Activated naive CD4-positive, alpha-beta T cell treated with anti-CD3 and anti-CD28 coated beads, Interleukin-2, amount 50 U/mL, for 24 hours (primary cell): ENCODE results near the gene ERMN.
A peak's percentile ranks its signal among the peaks of the same experiment; 100 is the strongest.

Source experiments
- H3K27ac Mint-ChIP-seq: one replicate; pipeline ENCODE4 v1.8.0; 2021; ENCODE audit warnings: mild to moderate bottlenecking, mixed read lengths
- H3K27me3 Mint-ChIP-seq: one replicate; pipeline ENCODE4 v1.8.0; 2021; ENCODE audit warnings: mixed read lengths
- H3K36me3 Mint-ChIP-seq: one replicate; pipeline ENCODE4 v1.8.0; 2021; ENCODE audit warnings: mixed read lengths
- H3K4me1 Mint-ChIP-seq: one replicate; pipeline ENCODE4 v1.8.0; 2021; ENCODE audit warnings: mixed read lengths
- H3K4me3 Mint-ChIP-seq: one replicate; pipeline ENCODE4 v1.8.0; 2021; ENCODE audit warnings: mild to moderate bottlenecking, mixed read lengths
- H3K9me3 Mint-ChIP-seq: one replicate; pipeline ENCODE4 v1.8.0; 2021; ENCODE audit warnings: mixed read lengths

Gene ERMN

DNA sequence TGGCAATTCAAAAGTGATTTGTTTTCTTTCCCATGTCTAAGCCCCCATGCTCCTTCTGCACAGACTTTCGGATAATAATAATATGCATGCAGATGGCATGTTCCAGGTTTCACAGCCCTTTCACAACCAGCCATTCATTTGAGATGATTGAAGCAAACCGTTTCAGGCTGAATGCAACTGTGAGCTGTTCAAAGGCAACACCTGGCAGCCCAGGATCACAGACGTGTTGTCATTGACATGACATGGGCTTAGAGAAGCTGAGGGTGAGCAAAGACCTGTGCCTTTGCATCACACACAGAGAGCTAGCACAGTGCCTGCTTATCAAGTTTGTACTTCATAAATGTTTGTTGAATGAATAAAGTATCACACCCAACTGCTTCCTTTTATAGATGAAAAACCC is 12.4 kb upstream of the ERMN start:
- H3K4me3 Mint-ChIP-seq: no peak overlapping the region
- H3K27me3 Mint-ChIP-seq: no peaks in the 10 kb centered on the region
- H3K36me3 Mint-ChIP-seq: peaks cover 25% of the 10 kb centered on the region
- peaks cover 15% of the 10 kb centered on the region for H3K9me3 Mint-ChIP-seq
- H3K27ac Mint-ChIP-seq: no peak overlapping the region
- peaks cover 73% of the 10 kb centered on the region for H3K4me1 Mint-ChIP-seq

- H3K4me1 Mint-ChIP-seq: peaks cover 85% of the 10 kb centered on the region
- H3K27me3 Mint-ChIP-seq: no peaks in the 10 kb centered on the region
- H3K27ac Mint-ChIP-seq: peak overlapping the region; percentile 92
Measured at GRCh38 chr2:157336137-157337010, 10.8 kb upstream of the ERMN start.

GRCh38 chr2:157334797-157335196 is 9.2 kb upstream of the ERMN start:
- Mint-ChIP-seq H3K36me3 (peaks cover 6% of the 10 kb centered on the region), H3K4me1 (peaks cover 94% of the 10 kb centered on the region), H3K9me3 (no peaks in the 10 kb centered on the region), H3K27me3 (no peaks in the 10 kb centered on the region), H3K27ac (peak overlapping the region; percentile 94), H3K4me3 (peak overlapping the region; percentile 74)

More at GRCh38 chr2:157336137-157337010, 10.8 kb upstream of the ERMN start:
- peaks cover 9% of the 10 kb centered on the region for H3K36me3 Mint-ChIP-seq
- peaks cover under 1% of the 10 kb centered on the region for H3K9me3 Mint-ChIP-seq
- peak overlapping the region; percentile 70 for H3K4me3 Mint-ChIP-seq

DNA sequence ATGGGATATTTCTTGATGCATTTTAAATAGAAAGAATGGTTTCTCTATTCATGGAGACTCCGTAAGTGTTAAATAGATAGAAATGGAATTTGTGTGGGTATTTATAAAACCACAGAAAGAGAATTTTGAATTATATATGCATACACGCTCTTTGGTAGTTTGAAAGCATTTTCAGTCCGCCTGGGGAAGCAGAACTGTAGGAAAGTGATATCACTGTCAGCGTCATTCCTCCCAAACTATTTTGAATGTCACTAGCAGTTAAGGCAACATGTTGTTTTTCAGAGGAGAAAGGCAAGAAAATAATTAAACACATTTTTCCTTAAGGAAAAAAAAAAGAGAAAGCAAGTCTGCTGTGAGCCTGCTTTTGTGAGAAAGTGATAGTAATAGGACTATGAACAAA is 8.7 kb upstream of the ERMN start:
- H3K27ac Mint-ChIP-seq: peak overlapping the region; percentile 94
- H3K36me3 Mint-ChIP-seq: peaks cover 6% of the 10 kb centered on the region
- H3K4me3 Mint-ChIP-seq: peak overlapping the region; percentile 74
- H3K27me3 Mint-ChIP-seq: no peaks in the 10 kb centered on the region
- H3K9me3 Mint-ChIP-seq: peaks cover under 1% of the 10 kb centered on the region
- H3K4me1 Mint-ChIP-seq: peaks cover 95% of the 10 kb centered on the region

DNA sequence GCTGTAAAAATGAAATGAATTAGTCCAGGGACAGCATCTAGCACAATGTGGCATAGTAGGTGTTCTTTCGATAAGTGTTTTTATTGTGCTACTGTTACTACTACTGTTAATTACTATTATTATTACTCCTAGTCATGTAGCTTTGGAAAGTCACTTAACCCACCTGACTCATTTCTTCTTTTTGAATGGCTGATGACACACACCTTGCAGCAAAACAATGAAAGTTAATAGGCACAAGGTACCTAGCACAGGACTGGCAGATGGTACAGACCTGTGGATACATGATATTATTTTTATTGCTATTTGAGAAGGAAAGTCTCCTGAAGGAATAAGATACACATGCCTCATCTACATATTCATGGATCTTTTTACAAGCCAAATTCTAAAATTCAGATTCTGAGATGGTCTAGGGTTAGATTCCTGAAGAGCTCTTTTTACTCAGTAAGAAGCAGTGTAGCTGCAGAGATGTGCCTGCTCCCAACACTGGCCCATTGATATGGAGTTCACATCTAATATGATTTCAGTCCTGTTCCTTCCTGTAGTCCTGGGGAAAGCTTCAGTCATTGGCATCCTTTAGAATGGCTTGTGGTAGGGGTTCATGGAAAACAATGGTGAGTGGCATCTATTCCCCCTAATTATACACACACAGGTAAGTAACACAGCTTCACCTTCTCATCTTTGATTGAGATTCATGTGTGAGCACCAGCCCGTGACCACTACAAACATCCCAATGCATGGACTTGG is 7.9 kb upstream of the ERMN start:
- Mint-ChIP-seq H3K9me3 (peaks cover 4% of the 10 kb centered on the region), H3K27ac (peak overlapping the region; percentile 94), H3K27me3 (no peaks in the 10 kb centered on the region), H3K4me1 (peaks cover 93% of the 10 kb centered on the region), H3K4me3 (peak overlapping the region; percentile 74), H3K36me3 (peaks cover 8% of the 10 kb centered on the region)

DNA sequence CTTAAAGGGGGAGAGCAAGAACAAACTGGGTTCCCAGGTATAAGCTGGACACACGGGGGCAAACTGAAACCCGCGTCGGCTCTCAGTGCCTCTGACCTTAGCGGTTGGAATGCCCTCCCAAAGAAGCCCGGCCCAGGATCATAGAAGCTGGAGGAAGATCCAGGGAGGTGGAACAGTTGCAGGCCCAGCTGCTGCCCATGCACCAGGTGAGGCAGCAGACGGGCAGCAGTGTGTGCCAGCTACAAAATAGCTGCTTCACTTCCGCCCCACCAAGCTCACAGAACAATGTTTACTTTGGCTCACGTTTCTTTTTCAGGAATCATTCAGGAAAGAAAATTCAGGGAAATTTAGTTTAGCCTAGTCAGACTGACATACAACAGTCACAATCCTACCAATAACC is 3.9 kb upstream of the ERMN start:
- H3K27ac Mint-ChIP-seq: peak overlapping the region; percentile 82
- H3K36me3 Mint-ChIP-seq: peaks cover 7% of the 10 kb centered on the region
- no peak overlapping the region for H3K4me3 Mint-ChIP-seq
- peaks cover 4% of the 10 kb centered on the region for H3K9me3 Mint-ChIP-seq
- no peaks in the 10 kb centered on the region for H3K27me3 Mint-ChIP-seq
- peaks cover 73% of the 10 kb centered on the region for H3K4me1 Mint-ChIP-seq

- peaks cover 11% of the 10 kb centered on the region for H3K36me3 Mint-ChIP-seq
- H3K27ac Mint-ChIP-seq: peak overlapping the region; percentile 90
- peaks cover 4% of the 10 kb centered on the region for H3K9me3 Mint-ChIP-seq
- H3K27me3 Mint-ChIP-seq: no peaks in the 10 kb centered on the region
- H3K4me3 Mint-ChIP-seq: peak overlapping the region; percentile 68
- peaks cover 56% of the 10 kb centered on the region for H3K4me1 Mint-ChIP-seq
Measured at GRCh38 chr2:157327621-157328500, 2.2 kb upstream of the ERMN start.

DNA sequence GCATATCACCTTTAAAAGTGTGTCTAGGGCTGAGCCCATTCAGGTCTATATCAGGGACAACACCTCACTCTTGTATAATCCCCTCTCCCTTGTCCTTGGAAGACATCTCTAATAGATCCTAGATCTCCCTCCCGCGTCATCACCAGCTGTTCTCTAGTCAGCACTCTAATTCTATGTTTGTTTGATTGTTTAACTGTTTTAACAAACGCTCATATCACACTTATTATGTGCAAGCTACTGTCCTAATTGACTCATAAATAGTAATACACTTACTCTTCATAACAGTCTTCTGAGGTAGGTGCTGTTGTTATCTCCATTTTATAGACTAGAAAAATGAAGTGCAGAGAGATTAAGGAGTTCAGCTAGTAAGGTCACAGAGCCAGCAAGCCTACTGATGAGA is 1.6 kb upstream of the ERMN start:
- Mint-ChIP-seq H3K27ac (peak overlapping the region; percentile 90), H3K9me3 (peaks cover 4% of the 10 kb centered on the region), H3K36me3 (peaks cover 11% of the 10 kb centered on the region), H3K27me3 (no peaks in the 10 kb centered on the region), H3K4me3 (peak overlapping the region; percentile 68), H3K4me1 (peaks cover 49% of the 10 kb centered on the region)

DNA sequence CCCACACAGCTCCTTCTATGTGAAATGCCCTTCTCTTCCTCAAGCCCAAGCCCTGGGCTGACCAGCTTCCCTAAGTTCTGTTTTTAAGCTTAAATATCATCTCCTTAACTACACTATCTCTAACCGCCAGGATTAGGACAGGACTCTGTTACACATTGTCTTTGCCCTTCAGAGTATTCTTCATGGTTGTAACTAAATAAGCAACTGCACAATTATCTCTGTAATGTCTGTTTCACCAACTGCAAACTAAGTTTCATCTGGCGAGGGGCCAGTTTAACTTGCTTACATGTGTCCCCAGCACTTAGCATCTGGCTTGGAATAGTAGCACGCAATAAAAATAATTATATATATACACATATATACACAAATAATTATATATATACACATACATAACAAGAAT is 1.1 kb upstream of the ERMN start:
- Mint-ChIP-seq H3K36me3 (peaks cover 12% of the 10 kb centered on the region), H3K9me3 (peaks cover 4% of the 10 kb centered on the region), H3K27me3 (no peaks in the 10 kb centered on the region), H3K4me3 (no peak overlapping the region), H3K27ac (no peak overlapping the region), H3K4me1 (peaks cover 49% of the 10 kb centered on the region)

DNA sequence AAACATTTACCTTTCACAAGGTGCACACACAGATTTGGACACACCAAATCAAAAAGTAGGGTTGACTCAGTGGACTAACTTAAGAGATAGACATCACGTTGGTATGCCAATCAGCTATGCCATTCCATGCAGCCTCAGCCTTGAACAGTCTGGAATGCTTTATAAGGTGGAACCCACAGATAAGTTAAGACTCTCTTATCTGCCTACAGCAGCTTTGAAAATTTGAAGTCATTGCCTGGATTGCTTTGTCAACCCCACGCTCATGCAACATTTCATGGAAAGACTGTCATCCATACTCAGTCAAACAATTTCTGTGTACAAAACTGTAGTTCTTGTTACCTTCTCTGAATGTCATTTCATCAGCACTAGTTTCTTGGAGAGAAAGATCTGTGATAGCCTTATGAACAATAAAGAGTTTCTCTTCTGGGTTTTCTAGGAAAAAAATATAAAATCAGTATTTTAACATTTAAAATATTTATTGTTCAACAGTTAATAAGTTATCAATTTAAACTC is 1.2 kb downstream of the ERMN start:
- Mint-ChIP-seq H3K9me3 (peaks cover 4% of the 10 kb centered on the region), H3K36me3 (peaks cover 14% of the 10 kb centered on the region), H3K27me3 (no peaks in the 10 kb centered on the region), H3K4me1 (peaks cover 31% of the 10 kb centered on the region), H3K4me3 (no peak overlapping the region), H3K27ac (no peak overlapping the region)

- no peaks in the 10 kb centered on the region for H3K27me3 Mint-ChIP-seq
Measured at GRCh38 chr2:157322432-157322831, 3.2 kb downstream of the ERMN start.

GRCh38 chr2:157321466-157321865 is 4.2 kb downstream of the ERMN start:
- H3K4me3 Mint-ChIP-seq: no peak overlapping the region
- H3K27me3 Mint-ChIP-seq: no peaks in the 10 kb centered on the region
- H3K27ac Mint-ChIP-seq: peak overlapping the region; percentile 6
- H3K36me3 Mint-ChIP-seq: peaks cover 15% of the 10 kb centered on the region
- peaks cover 12% of the 10 kb centered on the region for H3K4me1 Mint-ChIP-seq
- no peaks in the 10 kb centered on the region for H3K9me3 Mint-ChIP-seq

More at GRCh38 chr2:157322432-157322831, 3.2 kb downstream of the ERMN start:
- Mint-ChIP-seq H3K4me1 (peaks cover 16% of the 10 kb centered on the region), H3K4me3 (no peak overlapping the region), H3K9me3 (no peaks in the 10 kb centered on the region), H3K36me3 (peaks cover 15% of the 10 kb centered on the region), H3K27ac (no peak overlapping the region)

GRCh38 chr2:157320409-157320808 is 5.2 kb downstream of the ERMN start:
- Mint-ChIP-seq H3K9me3 (no peaks in the 10 kb centered on the region), H3K36me3 (peaks cover 16% of the 10 kb centered on the region), H3K4me3 (no peak overlapping the region), H3K27ac (no peak overlapping the region), H3K4me1 (peaks cover 9% of the 10 kb centered on the region), H3K27me3 (no peaks in the 10 kb centered on the region)

GRCh38 chr2:157319795-157320194 is 5.8 kb downstream of the ERMN start:
- Mint-ChIP-seq H3K27me3 (no peaks in the 10 kb centered on the region), H3K36me3 (peaks cover 14% of the 10 kb centered on the region), H3K4me1 (peaks cover 8% of the 10 kb centered on the region), H3K27ac (no peak overlapping the region), H3K9me3 (no peaks in the 10 kb centered on the region), H3K4me3 (no peak overlapping the region)

- no peak overlapping the region for H3K27ac Mint-ChIP-seq
- H3K36me3 Mint-ChIP-seq: peaks cover 14% of the 10 kb centered on the region
- H3K4me3 Mint-ChIP-seq: no peak overlapping the region
- peaks cover 8% of the 10 kb centered on the region for H3K4me1 Mint-ChIP-seq
- no peaks in the 10 kb centered on the region for H3K27me3 Mint-ChIP-seq
- H3K9me3 Mint-ChIP-seq: no peaks in the 10 kb centered on the region
Measured at GRCh38 chr2:157318884-157319283, 6.7 kb downstream of the ERMN start.
